Osteoblast (primary cell): Measurements from ENCODE around the gene MAP2K4. TPM values are rescaled to one million over a fixed set of nuclear protein-coding genes. Genes with fewer than 3 reads are reported as not detected.
"Not testable (repeated sequence)": the region's sequence is repeated elsewhere in the genome, so short reads cannot be mapped to it uniquely, and the experiment has no call there.

Source experiments
- DNase-seq: peaks from one replicate; pipeline ENCODE4 v3.0.0; 2011; ENCODE audit warnings: low spot score, mixed read lengths; ENCODE audit not compliant: insufficient read length; ENCODE audit errors: missing footprints
- H2AFZ ChIP-seq: 2 replicates; pipeline ENCODE4 v1.6.0; 2011; ENCODE audit warnings: mild to moderate bottlenecking, low read length
- H3K27ac ChIP-seq: 2 replicates; pipeline ENCODE4 v1.5.1; 2011; ENCODE audit warnings: mild to moderate bottlenecking, low read depth, low read length, moderate library complexity
- H3K27me3 ChIP-seq: 2 replicates; pipeline ENCODE4 v1.6.0; 2012; ENCODE audit warnings: mild to moderate bottlenecking, control low read depth, inconsistent platforms, low read length, moderate library complexity; ENCODE audit not compliant: insufficient read depth
- H3K36me3 ChIP-seq: 2 replicates; pipeline ENCODE4 v1.5.1; 2011; ENCODE audit warnings: mild to moderate bottlenecking, low read length, control low read depth, moderate library complexity; ENCODE audit not compliant: insufficient read depth
- H3K4me1 ChIP-seq: 2 replicates; pipeline ENCODE4 v1.5.1; 2011; ENCODE audit warnings: mild to moderate bottlenecking, low read length, control low read depth, moderate library complexity; ENCODE audit not compliant: insufficient read depth
- H3K4me2 ChIP-seq: 2 replicates; pipeline ENCODE4 v1.6.0; 2011; ENCODE audit warnings: mild to moderate bottlenecking, low read length; ENCODE audit not compliant: insufficient read depth
- H3K4me3 ChIP-seq: fragments of 200-600 bp; sonication (generic); 3 replicates; pipeline ENCODE4 v1.5.1; 2012; ENCODE audit warnings: mild to moderate bottlenecking, low read length, inconsistent platforms; ENCODE audit not compliant: insufficient read depth
- H3K79me2 ChIP-seq: 2 replicates; pipeline ENCODE4 v1.6.0; 2012; ENCODE audit warnings: mild to moderate bottlenecking, low read length, control low read depth, inconsistent platforms; ENCODE audit not compliant: insufficient read depth
- H3K9me3 ChIP-seq: 2 replicates; pipeline ENCODE4 v1.5.1; 2011; ENCODE audit warnings: low read depth, low read length, control low read depth
- H4K20me1 ChIP-seq: 2 replicates; pipeline ENCODE4 v1.6.0; 2012; ENCODE audit warnings: mild to moderate bottlenecking, low read length, control low read depth; ENCODE audit not compliant: insufficient read depth
- total RNA-seq: library from RNA; depleted of rRNA; stranded (reverse); fragments of >200 nt; gene quantifications from 2 replicates; pipeline ENCODE4 v1.2.3, GENCODE V29; 2012
- TF ChIP-seq, protein P1 (sequence below): IDR thresholded peaks from 2 replicates; pipeline ENCODE4 v1.5.1; 2011; ENCODE audit warnings: mild to moderate bottlenecking, low read depth, low read length, moderate library complexity; ENCODE audit errors: extremely low read depth

Gene MAP2K4
- 40.9 and 41.8 TPM in 2 replicates for total RNA-seq

- peaks cover 10% of the 10 kb centered on the region for H3K27me3 ChIP-seq
Observed at GRCh38 chr17:12020642-12021622, at the start of gene MAP2K4. MAP2K4 (plus strand) TSS chr17:12020877; CDS start chr17:12020887, 10 bp downstream.

GRCh38 chr17:11972741-11973140, 47.9 kb upstream of the MAP2K4 start:
- DNase-seq, H2AFZ ChIP-seq, H3K9me3 ChIP-seq, H3K27me3 ChIP-seq, H3K4me3 ChIP-seq, H3K27ac ChIP-seq, H3K4me2 ChIP-seq, H3K4me1 ChIP-seq, H3K36me3 ChIP-seq, H3K79me2 ChIP-seq, H4K20me1 ChIP-seq: not testable (repeated sequence)

More at GRCh38 chr17:12020642-12021622, at the start of gene MAP2K4:
- H3K9me3 ChIP-seq: no peaks in the 10 kb centered on the region
- peak within 1 kb of the TSS; percentile 90 for H3K4me2 ChIP-seq
- H2AFZ ChIP-seq: peak within 1 kb of the TSS; percentile 91
- TF ChIP-seq, protein P1, sequence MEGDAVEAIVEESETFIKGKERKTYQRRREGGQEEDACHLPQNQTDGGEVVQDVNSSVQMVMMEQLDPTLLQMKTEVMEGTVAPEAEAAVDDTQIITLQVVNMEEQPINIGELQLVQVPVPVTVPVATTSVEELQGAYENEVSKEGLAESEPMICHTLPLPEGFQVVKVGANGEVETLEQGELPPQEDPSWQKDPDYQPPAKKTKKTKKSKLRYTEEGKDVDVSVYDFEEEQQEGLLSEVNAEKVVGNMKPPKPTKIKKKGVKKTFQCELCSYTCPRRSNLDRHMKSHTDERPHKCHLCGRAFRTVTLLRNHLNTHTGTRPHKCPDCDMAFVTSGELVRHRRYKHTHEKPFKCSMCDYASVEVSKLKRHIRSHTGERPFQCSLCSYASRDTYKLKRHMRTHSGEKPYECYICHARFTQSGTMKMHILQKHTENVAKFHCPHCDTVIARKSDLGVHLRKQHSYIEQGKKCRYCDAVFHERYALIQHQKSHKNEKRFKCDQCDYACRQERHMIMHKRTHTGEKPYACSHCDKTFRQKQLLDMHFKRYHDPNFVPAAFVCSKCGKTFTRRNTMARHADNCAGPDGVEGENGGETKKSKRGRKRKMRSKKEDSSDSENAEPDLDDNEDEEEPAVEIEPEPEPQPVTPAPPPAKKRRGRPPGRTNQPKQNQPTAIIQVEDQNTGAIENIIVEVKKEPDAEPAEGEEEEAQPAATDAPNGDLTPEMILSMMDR: no peak
- peaks cover 52% of the 10 kb centered on the region for H3K79me2 ChIP-seq
- H4K20me1 ChIP-seq: peaks cover 34% of the 10 kb centered on the region
- peak; percentile 99 for DNase-seq
- peaks cover 7% of the 10 kb centered on the region for H3K4me1 ChIP-seq
- H3K36me3 ChIP-seq: no peaks in the 10 kb centered on the region
- H3K4me3 ChIP-seq: peak within 1 kb of the TSS; percentile 77
- H3K27ac ChIP-seq: peak within 1 kb of the TSS; percentile 56

- H3K79me2 ChIP-seq: no peaks in the 10 kb centered on the region
- no peak for DNase-seq
- no peaks in the 10 kb centered on the region for H3K27me3 ChIP-seq
- H4K20me1 ChIP-seq: no peaks in the 10 kb centered on the region
- H3K27ac ChIP-seq: no peak overlapping the region
- H3K4me3 ChIP-seq: no peak overlapping the region
- H2AFZ ChIP-seq: no peak overlapping the region
- peaks cover 45% of the 10 kb centered on the region for H3K36me3 ChIP-seq
- TF ChIP-seq, protein P1: no peak
- H3K4me1 ChIP-seq: no peaks in the 10 kb centered on the region
- H3K4me2 ChIP-seq: no peak overlapping the region
- H3K9me3 ChIP-seq: no peaks in the 10 kb centered on the region
Observed at GRCh38 chr17:11979795-11980194, 40.9 kb upstream of the MAP2K4 start.

DNA sequence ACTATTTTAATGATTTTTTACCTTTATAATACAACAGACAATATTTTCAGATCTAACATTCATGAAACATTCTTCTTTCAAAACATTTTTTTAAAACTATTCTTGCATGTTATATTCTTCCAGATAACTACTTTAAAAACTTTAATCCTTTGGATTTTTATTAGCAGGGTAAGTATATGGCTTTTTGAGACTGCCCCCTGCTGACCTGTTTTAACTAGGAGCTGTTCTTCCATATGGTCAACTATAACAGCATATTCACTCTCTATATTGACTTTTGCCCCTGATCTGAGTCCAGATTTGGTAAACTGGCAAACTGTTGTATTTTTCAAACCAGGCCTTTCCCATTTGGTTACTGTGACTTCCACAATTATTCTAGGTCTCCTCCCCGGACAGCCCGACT, 39.9 kb upstream of the MAP2K4 start:
- DNase-seq: no peak
- Histone ChIP-seq H3K79me2 (no peaks in the 10 kb centered on the region), H3K4me2 (no peak overlapping the region), H2AFZ (no peak overlapping the region), H3K4me1 (no peaks in the 10 kb centered on the region), H4K20me1 (no peaks in the 10 kb centered on the region), H3K27me3 (no peaks in the 10 kb centered on the region), H3K27ac (no peak overlapping the region), H3K4me3 (no peak overlapping the region), H3K36me3 (peaks cover 50% of the 10 kb centered on the region), H3K9me3 (no peaks in the 10 kb centered on the region)
- TF ChIP-seq, protein P1: peak; percentile 39
